GM12873 (cell line): ENCODE data around the gene MEG3.

Source experiments
- CTCF ChIP-seq: IDR thresholded peaks from 2 replicates; pipeline ENCODE4 v1.5.1; 2012; ENCODE audit warnings: low read depth, mild to moderate bottlenecking, moderate library complexity, low read length, control low read depth; ENCODE audit not compliant: insufficient read depth; ENCODE audit errors: missing control alignments

The MEG3 gene

GRCh38 chr14:100780246-100780645 is 45.7 kb upstream of the MEG3 start:
- no peak for TF ChIP-seq CTCF

- TF ChIP-seq CTCF = no peak
Observed at GRCh38 chr14:100780646-100781355, 45.1 kb upstream of the MEG3 start.

- TF ChIP-seq CTCF = no peak
Observed at GRCh38 chr14:100781952-100782351, 44.0 kb upstream of the MEG3 start.

- TF ChIP-seq CTCF = no peak
Observed at GRCh38 chr14:100782516-100783320, 43.2 kb upstream of the MEG3 start.

- no peak for TF ChIP-seq CTCF
Observed at GRCh38 chr14:100783630-100784370, 42.1 kb upstream of the MEG3 start.

- TF ChIP-seq CTCF = no peak
Observed at GRCh38 chr14:100784523-100785337, 41.2 kb upstream of the MEG3 start.
